GM12878 (cell line): ENCODE data around the gene NEGR1.

Experiments used
- BCLAF1 ChIP-seq: fragments of 450-650 bp; IDR thresholded peaks from 2 replicates; pipeline ENCODE4 v1.6.1; 2017; ENCODE audit warnings: antibody characterized with exemption, mild to moderate bottlenecking, moderate library complexity
- CBX3 ChIP-seq: fragments of 200-600 bp; sonication (generic); IDR thresholded peaks from 2 replicates; pipeline ENCODE4 v1.6.1; 2016; ENCODE audit warnings: low read depth, borderline replicate concordance
- CTCF ChIP-seq, 3 experiments: IDR thresholded peaks in 2 of 3; conservative IDR thresholded peaks in 1 of 3; 2 replicates each; pipeline ENCODE4 v1.5.1; 2011; ENCODE audit warnings: low read depth in 3 of 3, low read length in 3 of 3, mild to moderate bottlenecking in 3 of 3, control low read depth in 2 of 3, moderate library complexity in 2 of 3, inconsistent platforms in 1 of 3, mixed read lengths in 1 of 3; ENCODE audit not compliant: control insufficient read depth in 2 of 3, insufficient read depth in 1 of 3; ENCODE audit errors: extremely low read depth in 1 of 3
- NFYB ChIP-seq: IDR thresholded peaks from 2 replicates; pipeline ENCODE4 v1.6.1; 2011; ENCODE audit warnings: low read depth, mild to moderate bottlenecking, low read length, improper control_type of control experiment, moderate library complexity; ENCODE audit not compliant: insufficient read depth
- POLR2A ChIP-seq: IDR thresholded peaks from 2 replicates; pipeline ENCODE4 v1.6.1; 2011; ENCODE audit warnings: low read depth, mild to moderate bottlenecking, low read length
- RFX5 ChIP-seq: IDR thresholded peaks from 2 replicates; pipeline ENCODE4 v1.6.1; 2011; ENCODE audit warnings: low read depth, low read length, improper control_type of control experiment
- SPI1 ChIP-seq: IDR thresholded peaks from 2 replicates; pipeline ENCODE4 v1.6.1; 2011; ENCODE audit warnings: low read depth, mild to moderate bottlenecking, low read length, moderate library complexity, borderline replicate concordance; ENCODE audit not compliant: insufficient read depth
- ZBTB4 ChIP-seq: fragments of 450-650 bp; formaldehyde crosslinking; IDR thresholded peaks from 2 replicates; pipeline ENCODE4 v1.4.0; 2022; ENCODE audit warnings: mild to moderate bottlenecking, moderate library complexity

- TF ChIP-seq CBX3: no peak
- TF ChIP-seq BCLAF1: no peak
- no peak for TF ChIP-seq CTCF (IDR thresholded peaks at IDR 0.05 in 2 of 3, conservative IDR thresholded peaks at IDR 0.05 in 1 of 3; ENCODE audit: control insufficient read depth in 2 of 3, extremely low read depth in 1 of 3, insufficient read depth in 1 of 3, low read depth in 3 of 3, low read length in 3 of 3)
- TF ChIP-seq NFYB: no peak
- TF ChIP-seq ZBTB4 (CRISPR knock-in tag): no peak
- TF ChIP-seq POLR2A: no peak
- TF ChIP-seq SPI1: no peak
- TF ChIP-seq RFX5: no peak
Observed at GRCh38 chr1:71434240-71434639, 848.1 kb downstream of the NEGR1 start.
